Gastrocnemius medialis (tissue), 4 donors: ENCODE results near the gene ACOT6.
"Not testable (repeated sequence)": the region's sequence is repeated elsewhere in the genome, so short reads cannot be mapped to it uniquely, and the experiment has no call there.

Source experiments
- POLR2A ChIP-seq, 2 donors: fragments of 450-650 bp; IDR thresholded peaks; one replicate each; pipeline ENCODE4 v1.6.1; 2017; ENCODE audit warnings: antibody characterized with exemption in 2 of 2, mild to moderate bottlenecking in 2 of 2, moderate library complexity in 2 of 2
- TF ChIP-seq, protein P1 (sequence below), 5 experiments: fragments of 450-650 bp in 3 of 5; fragments of 200-600 bp in 2 of 5; sonication (generic) in 2 of 5; IDR thresholded peaks in 4 of 5; conservative IDR thresholded peaks in 1 of 5; 1 replicate in 4 of 5; 2 replicates in 1 of 5; pipeline ENCODE4 v1.5.1; 2016 to 2019; ENCODE audit warnings: antibody characterized with exemption in 5 of 5, mild to moderate bottlenecking in 3 of 5, moderate library complexity in 3 of 5

DNA sequence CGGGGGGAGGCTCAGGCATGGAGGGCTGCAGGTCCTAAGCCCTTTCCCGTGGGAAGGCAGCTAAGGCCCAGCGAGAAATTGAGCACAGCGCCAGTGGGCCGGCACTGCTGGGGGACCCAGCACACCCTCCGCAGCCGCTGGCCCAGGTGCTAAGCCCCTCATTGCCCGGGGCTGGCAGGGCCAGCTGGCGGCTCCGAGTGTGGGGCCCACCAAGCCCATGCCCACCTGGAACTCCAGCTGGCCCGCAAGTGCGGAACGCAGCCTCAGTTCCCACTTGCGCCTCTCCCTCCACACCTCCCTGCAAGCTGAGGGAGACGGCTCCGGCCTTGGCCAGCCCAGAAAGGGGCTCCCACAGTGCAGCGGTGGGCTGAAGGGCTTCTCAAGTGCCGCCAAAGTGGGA is 45.9 kb upstream of the ACOT6 start:
- TF ChIP-seq, protein P1, sequence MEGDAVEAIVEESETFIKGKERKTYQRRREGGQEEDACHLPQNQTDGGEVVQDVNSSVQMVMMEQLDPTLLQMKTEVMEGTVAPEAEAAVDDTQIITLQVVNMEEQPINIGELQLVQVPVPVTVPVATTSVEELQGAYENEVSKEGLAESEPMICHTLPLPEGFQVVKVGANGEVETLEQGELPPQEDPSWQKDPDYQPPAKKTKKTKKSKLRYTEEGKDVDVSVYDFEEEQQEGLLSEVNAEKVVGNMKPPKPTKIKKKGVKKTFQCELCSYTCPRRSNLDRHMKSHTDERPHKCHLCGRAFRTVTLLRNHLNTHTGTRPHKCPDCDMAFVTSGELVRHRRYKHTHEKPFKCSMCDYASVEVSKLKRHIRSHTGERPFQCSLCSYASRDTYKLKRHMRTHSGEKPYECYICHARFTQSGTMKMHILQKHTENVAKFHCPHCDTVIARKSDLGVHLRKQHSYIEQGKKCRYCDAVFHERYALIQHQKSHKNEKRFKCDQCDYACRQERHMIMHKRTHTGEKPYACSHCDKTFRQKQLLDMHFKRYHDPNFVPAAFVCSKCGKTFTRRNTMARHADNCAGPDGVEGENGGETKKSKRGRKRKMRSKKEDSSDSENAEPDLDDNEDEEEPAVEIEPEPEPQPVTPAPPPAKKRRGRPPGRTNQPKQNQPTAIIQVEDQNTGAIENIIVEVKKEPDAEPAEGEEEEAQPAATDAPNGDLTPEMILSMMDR (IDR thresholded peaks at IDR 0.05 in 4 of 5, conservative IDR thresholded peaks at IDR 0.05 in 1 of 5): not testable (repeated sequence)
- not testable (repeated sequence) for TF ChIP-seq POLR2A (IDR thresholded peaks at IDR 0.05)
